Loucy (cell line): ENCODE results near the gene RMRP.

Experiments
- H2AFZ ChIP-seq: fragments of 200-600 bp; sonication (generic); 2 replicates; pipeline ENCODE4 v1.6.0; 2016; ENCODE audit warnings: antibody characterized with exemption, mild to moderate bottlenecking, low read length, moderate library complexity
- H3F3A ChIP-seq: fragments of 200-600 bp; 2 replicates; pipeline ENCODE4 v1.6.0; 2016; ENCODE audit warnings: antibody characterized with exemption, low read depth, mild to moderate bottlenecking
- H3K27me3 ChIP-seq: fragments of 200-600 bp; sonication (generic); 2 replicates; pipeline ENCODE4 v1.6.1; 2014; ENCODE audit warnings: low read length, mild to moderate bottlenecking; ENCODE audit not compliant: insufficient read depth, poor library complexity, severe bottlenecking
- H3K36me3 ChIP-seq: fragments of 200-600 bp; sonication (generic); 2 replicates; pipeline ENCODE4 v1.6.1; 2016; ENCODE audit warnings: low read length; ENCODE audit not compliant: insufficient read depth
- H3K4me1 ChIP-seq: fragments of 200-600 bp; sonication (generic); 2 replicates; pipeline ENCODE4 v1.5.1; 2014; ENCODE audit warnings: low read length, mild to moderate bottlenecking; ENCODE audit not compliant: insufficient read depth, poor library complexity, severe bottlenecking
- H3K4me2 ChIP-seq: fragments of 200-600 bp; sonication (generic); 2 replicates; pipeline ENCODE4 v1.6.0; 2014; ENCODE audit warnings: antibody characterized with exemption, low read length, low read depth, mild to moderate bottlenecking; ENCODE audit not compliant: poor library complexity, severe bottlenecking
- H3K4me3 ChIP-seq: fragments of 200-600 bp; sonication (generic); 2 replicates; pipeline ENCODE4 v1.5.1; 2014; ENCODE audit warnings: low read length, mild to moderate bottlenecking, mixed read lengths; ENCODE audit not compliant: poor library complexity, severe bottlenecking
- H3K79me2 ChIP-seq: fragments of 200-600 bp; sonication (generic); 2 replicates; pipeline ENCODE4 v1.6.1; 2014; ENCODE audit warnings: low read length; ENCODE audit not compliant: insufficient read depth
- H3K9ac ChIP-seq: fragments of 200-600 bp; sonication (generic); 2 replicates; pipeline ENCODE4 v1.6.0; 2014; ENCODE audit warnings: mild to moderate bottlenecking, low read depth, low read length, moderate library complexity; ENCODE audit not compliant: poor library complexity, severe bottlenecking
- H3K9me2 ChIP-seq: fragments of 200-600 bp; sonication (generic); replicated peaks from 2 replicates; pipeline ENCODE4 v1.6.1; 2016; ENCODE audit warnings: low read depth, low read length, mixed read lengths
- H3K9me3 ChIP-seq: fragments of 200-600 bp; sonication (generic); 2 replicates; pipeline ENCODE4 v1.6.1; 2014; ENCODE audit warnings: mild to moderate bottlenecking, antibody characterized with exemption, low read length, low read depth; ENCODE audit not compliant: insufficient read depth
- H4K20me1 ChIP-seq: fragments of 200-600 bp; sonication (generic); 2 replicates; pipeline ENCODE4 v1.6.0; 2014; ENCODE audit warnings: antibody characterized with exemption, low read length, mild to moderate bottlenecking; ENCODE audit not compliant: insufficient read depth, poor library complexity, severe bottlenecking
- CTCF ChIP-seq: fragments of 200-600 bp; sonication (generic); conservative IDR thresholded peaks from 2 replicates; pipeline ENCODE4 v1.5.1; 2014; ENCODE audit warnings: mild to moderate bottlenecking, antibody characterized with exemption, low read length
- EZH2phosphoT487 ChIP-seq: fragments of 200-600 bp; IDR thresholded peaks from 2 replicates; pipeline ENCODE4 v1.6.1; 2018; ENCODE audit warnings: antibody characterized with exemption, mild to moderate bottlenecking, moderate library complexity, borderline replicate concordance

RMRP gene

DNA sequence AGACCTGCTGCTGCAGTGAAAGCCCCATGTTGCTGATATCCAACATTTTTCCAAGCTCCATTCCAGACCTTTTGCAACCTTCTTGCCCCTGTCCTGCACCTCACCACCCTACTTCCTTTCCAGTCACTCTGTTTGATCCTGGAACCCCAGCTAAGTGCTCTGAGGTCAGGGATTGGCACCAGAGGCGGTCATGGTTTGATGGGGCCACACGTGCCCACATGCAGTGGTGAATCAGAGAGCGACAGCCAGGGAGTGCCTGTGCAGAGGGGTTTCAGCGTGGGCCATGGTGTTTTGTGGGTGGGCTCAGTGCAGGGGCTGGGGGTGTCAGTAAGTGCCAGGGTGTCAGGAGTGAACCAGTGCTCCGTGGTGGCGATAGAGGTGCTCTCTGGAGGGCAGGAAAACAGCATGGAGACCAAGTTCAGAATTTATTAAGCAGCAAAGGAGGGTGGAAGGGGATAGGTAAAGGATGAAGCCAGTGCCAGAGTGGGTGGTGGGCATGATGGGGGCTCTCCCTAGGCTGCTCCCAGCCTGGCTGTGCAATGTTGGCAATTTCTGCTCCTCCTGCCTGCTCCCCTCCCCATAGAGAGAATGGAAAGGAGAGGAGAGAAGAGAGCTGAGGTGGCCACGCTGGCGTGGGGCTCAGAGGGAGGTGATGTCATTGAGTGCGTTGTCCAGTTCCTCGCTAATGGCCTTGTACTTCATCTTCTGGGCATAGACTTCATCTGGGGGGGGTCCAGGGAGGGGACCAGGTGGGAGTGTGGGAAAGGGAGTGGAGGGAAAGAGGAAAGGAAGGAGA, 24.9 kb upstream of the RMRP start:
- no peaks in the 10 kb centered on the region for H3K79me2 ChIP-seq
- H3K36me3 ChIP-seq = no peaks in the 10 kb centered on the region
- H3K4me3 ChIP-seq = no peak overlapping the region
- no peaks in the 10 kb centered on the region for H3K9me2 ChIP-seq
- H3K4me2 ChIP-seq = no peak overlapping the region
- no peaks in the 10 kb centered on the region for H3K27me3 ChIP-seq
- no peaks in the 10 kb centered on the region for H3F3A ChIP-seq
- H4K20me1 ChIP-seq = no peaks in the 10 kb centered on the region
- TF ChIP-seq EZH2phosphoT487 = no peak
- no peak for TF ChIP-seq CTCF
- no peak overlapping the region for H2AFZ ChIP-seq
- H3K4me1 ChIP-seq = no peaks in the 10 kb centered on the region
- no peak overlapping the region for H3K9ac ChIP-seq
- no peaks in the 10 kb centered on the region for H3K9me3 ChIP-seq

DNA sequence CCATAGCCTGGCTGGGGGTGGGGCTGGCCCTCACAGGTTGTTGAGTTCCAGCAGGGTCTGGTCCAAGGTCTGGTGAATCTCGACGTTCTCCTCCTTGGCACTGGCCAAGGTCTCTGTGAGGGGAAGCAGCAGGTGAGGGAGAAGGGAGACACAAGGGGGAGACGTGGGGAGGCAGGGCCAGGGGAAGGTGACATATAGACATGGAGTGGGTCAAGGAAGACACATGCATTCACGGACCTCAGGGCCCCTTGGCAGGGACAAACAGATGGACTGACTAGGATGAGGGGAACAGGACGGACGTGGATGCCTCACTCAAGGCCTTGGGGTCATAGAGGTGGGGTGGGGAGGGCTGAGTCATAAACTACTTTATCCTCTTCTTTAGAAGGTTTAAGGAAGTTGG, 24.2 kb upstream of the RMRP start:
- Histone ChIP-seq H3K4me1 (no peaks in the 10 kb centered on the region), H3K4me2 (no peak overlapping the region), H3K36me3 (no peaks in the 10 kb centered on the region), H2AFZ (no peak overlapping the region), H3F3A (no peaks in the 10 kb centered on the region), H3K9ac (no peak overlapping the region), H3K9me3 (no peaks in the 10 kb centered on the region), H3K79me2 (no peaks in the 10 kb centered on the region), H3K27me3 (no peaks in the 10 kb centered on the region), H4K20me1 (no peaks in the 10 kb centered on the region), H3K9me2 (no peaks in the 10 kb centered on the region), H3K4me3 (no peak overlapping the region)
- TF ChIP-seq CTCF (no peak), EZH2phosphoT487 (no peak)

DNA sequence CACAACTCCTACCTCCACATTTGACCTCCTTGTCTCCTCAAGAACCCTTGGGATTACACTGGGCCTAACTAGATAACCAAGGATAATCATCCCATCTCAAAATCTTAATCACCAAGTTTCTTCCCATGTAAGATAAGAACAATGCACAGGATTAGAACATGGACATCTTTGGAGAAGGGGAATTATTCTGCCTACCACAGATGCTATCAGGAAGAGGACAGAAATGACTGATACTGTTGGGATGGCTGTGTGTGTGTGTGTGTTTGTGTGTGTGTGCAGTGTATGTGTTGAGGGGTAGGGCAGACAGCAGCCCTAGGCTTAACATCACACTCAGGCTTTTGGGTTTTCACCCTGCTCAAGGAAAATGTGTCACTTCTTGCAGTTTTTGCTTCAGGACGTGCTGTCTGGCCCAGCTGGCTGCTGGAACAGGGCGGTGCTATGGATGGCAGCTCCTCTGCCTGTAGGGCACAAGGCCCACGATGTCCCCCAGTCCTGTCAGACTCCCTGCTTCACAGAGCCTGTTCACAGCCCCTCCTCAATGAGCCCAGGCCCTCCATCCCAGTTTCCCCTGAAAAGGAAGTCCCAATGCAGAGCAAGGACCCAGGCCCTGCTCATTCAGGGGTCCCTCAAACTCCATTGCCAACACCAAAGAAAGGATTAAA, 23.7 kb upstream of the RMRP start:
- H4K20me1 ChIP-seq = no peaks in the 10 kb centered on the region
- no peak overlapping the region for H2AFZ ChIP-seq
- H3K9ac ChIP-seq = no peak overlapping the region
- no peaks in the 10 kb centered on the region for H3K79me2 ChIP-seq
- H3K36me3 ChIP-seq = no peaks in the 10 kb centered on the region
- H3K9me3 ChIP-seq = no peaks in the 10 kb centered on the region
- no peak overlapping the region for H3K4me3 ChIP-seq
- no peak overlapping the region for H3K4me2 ChIP-seq
- TF ChIP-seq EZH2phosphoT487 (no peak), CTCF (no peak)
- H3K27me3 ChIP-seq = no peaks in the 10 kb centered on the region
- H3K4me1 ChIP-seq = no peaks in the 10 kb centered on the region
- H3F3A ChIP-seq = no peaks in the 10 kb centered on the region
- no peaks in the 10 kb centered on the region for H3K9me2 ChIP-seq
